Thoracic aorta (tissue), 2 donors: ENCODE measurements around the gene DNASE1L2. TPM values are rescaled to one million over a fixed set of nuclear protein-coding genes. Genes with fewer than 3 reads are reported as not detected.

Source experiments
- total RNA-seq, 2 donors: library from RNA; depleted of rRNA; stranded (reverse); fragments of >200 nt; gene quantifications; one replicate each; pipeline versions ENCODE4 v1.1.0 to v1.2.3, GENCODE V29; 2016

The DNASE1L2 gene
- total RNA-seq, 2 donors from 2014 or later = 2.3 to 10.7 TPM

Other genes with a start within 250 kb of the DNASE1L2 start
- 1 to 10 TPM in 1 of 2 donors, under 1 TPM in 1; 0.49 to 1.5 TPM for gene SYNGR3, start 246.5 kb upstream of the DNASE1L2 start, total RNA-seq
- gene ZNF598, start 226.6 kb upstream of the DNASE1L2 start, total RNA-seq = 10 to 100 TPM; 65.8 to 68.5 TPM
- not detected for gene NPW, start 216.7 kb upstream of the DNASE1L2 start, total RNA-seq
- 10 to 100 TPM; 66.0 to 84.1 TPM for gene NHERF2, start 209.5 kb upstream of the DNASE1L2 start, total RNA-seq
- gene NTHL1, start 188.6 kb upstream of the DNASE1L2 start, total RNA-seq = 10 to 100 TPM in 1 of 2 donors, 1 to 10 TPM in 1; 7.7 to 13.4 TPM
- 100 to 1,000 TPM; 112 to 123 TPM for gene TSC2, start 188.5 kb upstream of the DNASE1L2 start, total RNA-seq
- gene PKD1, start 100.5 kb upstream of the DNASE1L2 start, total RNA-seq = 1,000 to 10,000 TPM in 1 of 2 donors, 100 to 1,000 TPM in 1; 838 to 1,071 TPM
- not detected for gene RAB26, start 87.8 kb upstream of the DNASE1L2 start, total RNA-seq
- 10 to 100 TPM; 34.1 to 54.8 TPM for gene TRAF7, start 80.7 kb upstream of the DNASE1L2 start, total RNA-seq
- not detected for gene CASKIN1, start 39.8 kb upstream of the DNASE1L2 start, total RNA-seq
- 10 to 100 TPM; 13.7 to 47.7 TPM for gene MLST8, start 31.0 kb upstream of the DNASE1L2 start, total RNA-seq
- 10 to 100 TPM; 11.4 to 43.1 TPM for gene BRICD5, start 25.6 kb upstream of the DNASE1L2 start, total RNA-seq
- 10 to 100 TPM in 1 of 2 donors, 1 to 10 TPM in 1; 9.1 to 19.5 TPM for gene PGP, start 21.6 kb upstream of the DNASE1L2 start, total RNA-seq
- 10 to 100 TPM; 44.0 to 50.2 TPM for gene E4F1, start 12.9 kb upstream of the DNASE1L2 start, total RNA-seq
- 10 to 100 TPM; 29.3 to 39.1 TPM for gene ECI1, start 15.1 kb downstream of the DNASE1L2 start, total RNA-seq
- 100 to 1,000 TPM in 1 of 2 donors, 10 to 100 TPM in 1; 94.5 to 157 TPM for gene RNPS1, start 31.7 kb downstream of the DNASE1L2 start, total RNA-seq
- gene ABCA3, start 104.3 kb downstream of the DNASE1L2 start, total RNA-seq = 10 to 100 TPM; 16.4 to 25.2 TPM
- 1 to 10 TPM in 1 of 2 donors, under 1 TPM in 1; 0.68 to 1.5 TPM for gene CCNF, start 193.0 kb downstream of the DNASE1L2 start, total RNA-seq
- gene TEDC2, start 223.7 kb downstream of the DNASE1L2 start, total RNA-seq = under 1 TPM in 1 of 2 donors, not detected in 1; 0.27 TPM
- gene NTN3, start 234.9 kb downstream of the DNASE1L2 start, total RNA-seq = under 1 TPM in 1 of 2 donors, not detected in 1; 0.28 TPM
- gene TBC1D24, start 238.7 kb downstream of the DNASE1L2 start, total RNA-seq = 10 to 100 TPM; 14.5 to 15.0 TPM